GM12878 (cell line): ENCODE data around the gene PAM. TPM values are rescaled to one million over a fixed set of nuclear protein-coding genes. Genes with fewer than 3 reads are reported as not detected.

Source experiments
- ATAC-seq: fragments of 200-7000 bp; cut with Tn5 transposase; 3 replicates; pipeline ENCODE4 v1.9.1; 2020; ENCODE audit warnings: mild to moderate bottlenecking, moderate library complexity
- BruUV-seq: library from RNA; stranded (reverse); fragments of 400-500 nt; replicated peaks from 2 replicates; lab custom pipeline; 2021; lab: Mats Ljungman, UMichigan
- CTCF ChIA-PET: fragments of 300-600 bp; sonication (Branson Sonifier 250); formaldehyde crosslinking; extraction: SDS; loops from one replicate; lab custom pipeline; 2021; ENCODE audit warnings: inconsistent platforms; lab: Yijun Ruan, JAX
- POLR2A ChIA-PET: fragments of 350-600 bp; formaldehyde crosslinking; extraction: SDS; loops from one replicate; lab custom pipeline; 2021; ENCODE audit warnings: inconsistent platforms; lab: Charles Lee
- RAD21 ChIA-PET: fragments of 300-600 bp; sonication (Branson Sonifier 250); formaldehyde crosslinking; loops from one replicate; lab custom pipeline; 2023; ENCODE audit warnings: antibody characterized with exemption; ENCODE audit not compliant: unreplicated experiment; lab: Charles Lee
- SMC1A ChIA-PET: fragments of 300-600 bp; sonication (Branson Sonifier 250); formaldehyde crosslinking; loops from one replicate; lab custom pipeline; 2023; ENCODE audit not compliant: unreplicated experiment, uncharacterized antibody; lab: Charles Lee
- DNase-seq: peaks from one replicate; pipeline ENCODE4 v3.0.0-alpha.2; 2011; ENCODE audit warnings: low read depth, low spot score
- FAIRE-seq: peaks from 3 replicates; lab custom pipeline; 2011; peaks lifted over from hg19 to GRCh38; lab: Jason Lieb, UNC
- H2AFZ ChIP-seq: 2 replicates; pipeline ENCODE4 v1.6.0; 2011; ENCODE audit warnings: low read depth, low read length, control low read depth; ENCODE audit not compliant: control insufficient read depth
- H3K27ac ChIP-seq: 2 replicates; pipeline ENCODE4 v1.5.1; 2011; ENCODE audit warnings: control low read depth; ENCODE audit not compliant: control insufficient read depth, insufficient read depth
- H3K27me3 ChIP-seq, 2 experiments: replicated peaks in 1 of 2; 2 replicates each; pipeline versions ENCODE4 v1.6.0 to v1.6.1; 2011; ENCODE audit warnings: low read length in 1 of 2; ENCODE audit not compliant: control insufficient read depth in 2 of 2, insufficient read depth in 2 of 2
- H3K36me3 ChIP-seq, 2 experiments: 2 replicates each; pipeline ENCODE4 v1.5.1; 2011; ENCODE audit warnings: low read length in 1 of 2; ENCODE audit not compliant: control insufficient read depth in 2 of 2, insufficient read depth in 2 of 2
- H3K4me1 ChIP-seq: 2 replicates; pipeline ENCODE4 v1.6.1; 2011; ENCODE audit warnings: mild to moderate bottlenecking, low read length, moderate library complexity, mixed read lengths; ENCODE audit not compliant: control insufficient read depth, insufficient read depth
- H3K4me2 ChIP-seq: 2 replicates; pipeline ENCODE4 v1.6.0; 2011; ENCODE audit warnings: control low read depth; ENCODE audit not compliant: control insufficient read depth, insufficient read depth
- H3K4me3 ChIP-seq: fragments of 200-600 bp; sonication (generic); 2 replicates; pipeline ENCODE4 v1.5.1; 2016
- H3K79me2 ChIP-seq: 2 replicates; pipeline ENCODE4 v1.6.0; 2011; ENCODE audit warnings: low read length; ENCODE audit not compliant: control insufficient read depth, insufficient read depth
- H3K9ac ChIP-seq: 2 replicates; pipeline ENCODE4 v1.8.0; 2011; ENCODE audit warnings: low read length, control low read depth, mixed read lengths; ENCODE audit not compliant: control insufficient read depth, insufficient read depth
- H3K9me3 ChIP-seq: replicated peaks from 3 replicates; pipeline ENCODE4 v1.5.1; 2011; ENCODE audit warnings: mild to moderate bottlenecking, low read length; ENCODE audit not compliant: control insufficient read depth, insufficient read depth
- H4K20me1 ChIP-seq: 2 replicates; pipeline ENCODE4 v1.6.0; 2011; ENCODE audit not compliant: control insufficient read depth, insufficient read depth
- BACH1 ChIP-seq: fragments of 450-650 bp; IDR thresholded peaks from 2 replicates; pipeline ENCODE4 v1.6.1; 2017; ENCODE audit warnings: mild to moderate bottlenecking, borderline replicate concordance
- EED ChIP-seq: sonication (generic); IDR thresholded peaks from 2 replicates; pipeline ENCODE4 v1.6.1; 2016; ENCODE audit warnings: antibody characterized with exemption, low read depth
- EGR1 ChIP-seq, 2 experiments: IDR thresholded peaks; 1 replicate in 1 of 2; 2 replicates in 1 of 2; pipeline ENCODE4 v1.6.1; 2011 to 2012; ENCODE audit warnings: low read depth in 2 of 2, low read length in 2 of 2, borderline replicate concordance in 1 of 2, mild to moderate bottlenecking in 1 of 2, moderate library complexity in 1 of 2
- EP300 ChIP-seq, 2 experiments: fragments of 150-350 bp in 1 of 2; IDR thresholded peaks; 2 replicates each; pipeline ENCODE4 v1.6.1; 2011 to 2012; ENCODE audit warnings: low read depth in 2 of 2, low read length in 2 of 2, borderline replicate concordance in 1 of 2, improper control_type of control experiment in 1 of 2, inconsistent platforms in 1 of 2; ENCODE audit not compliant: control insufficient read depth in 1 of 2
- ESRRA ChIP-seq: IDR thresholded peaks from 2 replicates; pipeline ENCODE4 v1.6.1; 2012; ENCODE audit warnings: mild to moderate bottlenecking, low read length, improper control_type of control experiment
- IKZF2 ChIP-seq, 2 experiments: fragments of 450-650 bp; IDR thresholded peaks; 2 replicates each; pipeline ENCODE4 v1.6.1; 2017; ENCODE audit warnings: mild to moderate bottlenecking in 2 of 2, moderate library complexity in 2 of 2
- JUND ChIP-seq: IDR thresholded peaks from 2 replicates; pipeline ENCODE4 v1.6.1; 2012; ENCODE audit warnings: low read depth, mild to moderate bottlenecking, low read length, improper control_type of control experiment, moderate library complexity
- RCOR1 ChIP-seq: conservative IDR thresholded peaks from 2 replicates; pipeline ENCODE4 v1.6.1; 2012; ENCODE audit warnings: low read depth, low read length, improper control_type of control experiment
- RELA ChIP-seq: fragments of 450-650 bp; IDR thresholded peaks from 2 replicates; pipeline ENCODE4 v1.8.0; 2014; ENCODE audit warnings: borderline replicate concordance; ENCODE audit not compliant: partially characterized antibody
- SMARCA5 ChIP-seq: fragments of 450-650 bp; IDR thresholded peaks from 2 replicates; pipeline ENCODE4 v1.6.1; 2017; ENCODE audit warnings: mild to moderate bottlenecking
- SP1 ChIP-seq: IDR thresholded peaks from one replicate; pipeline ENCODE4 v1.6.1; 2011; ENCODE audit warnings: low read depth, low read length
- TCF7 ChIP-seq: IDR thresholded peaks from 2 replicates; pipeline ENCODE4 v1.6.1; 2014; ENCODE audit warnings: antibody characterized with exemption, borderline replicate concordance
- ZSCAN29 ChIP-seq: fragments of 450-650 bp; IDR thresholded peaks from 2 replicates; pipeline ENCODE4 v1.6.1; 2017; ENCODE audit warnings: mild to moderate bottlenecking, moderate library complexity
- WGBS: methylation state at CpG from one replicate; pipeline ENCODE4 v1.1.6; 2016; ENCODE audit warnings: low lambda C conversion rate; ENCODE audit not compliant: insufficient replicate concordance, insufficient coverage; ENCODE audit errors: missing lambda C conversion rate; 5-methylcytosine and 5-hydroxymethylcytosine counted together
- in situ Hi-C: fragments of 300-500 bp; cut with MboI; formaldehyde crosslinking; loops from 9 replicates; pipeline ENCODE4 v1.14.3; 2018; ENCODE audit warnings: mixed read lengths
- intact Hi-C: fragments of 100-400 bp; cut with micrococcal nuclease; formaldehyde crosslinking; loops from one replicate; pipeline ENCODE4 v1.14.2; 2022; ENCODE audit not compliant: unreplicated experiment
- polyA plus RNA-seq, 11 experiments: library from polyadenylated mRNA; depleted of rRNA in 4 of 11; unstranded in 6 of 11; stranded (reverse) in 5 of 11; fragments of >200 nt; fragmentation: Nextera tagmentation in 4 of 11; fragmentation: Illumina TruSeq in 1 of 11; extraction: Ambion mirVana in 4 of 11; extraction: Trizol in 1 of 11; gene quantifications; 1 replicate in 1 of 11; 2 replicates in 10 of 11; pipeline versions ENCODE4 v1.2.1 to v1.2.3, GENCODE V29; 2011 to 2016; ENCODE audit warnings: inconsistent platforms in 2 of 11, missing spikeins in 2 of 11, low read depth in 1 of 11
- total RNA-seq, 4 experiments: library from RNA; depleted of rRNA in 3 of 4; stranded (reverse); fragments of >200 nt in 3 of 4; fragmentation: Illumina TruSeq in 1 of 4; extraction: Trizol in 1 of 4; gene quantifications; 2 replicates each; pipeline versions ENCODE4 v1.2.1 to v1.2.3, GENCODE V29; 2013 to 2021
- TF ChIP-seq, protein P1 (sequence below): fragments of 450-650 bp; conservative IDR thresholded peaks from 2 replicates; pipeline ENCODE4 v1.6.1; 2017; ENCODE audit warnings: mild to moderate bottlenecking, moderate library complexity
- TF ChIP-seq, protein P2 (sequence below): IDR thresholded peaks from 2 replicates; pipeline ENCODE4 v1.6.1; 2011; ENCODE audit warnings: borderline replicate concordance, low read depth, mild to moderate bottlenecking, moderate library complexity, mixed read lengths, low read length; ENCODE audit not compliant: insufficient read depth; ENCODE audit errors: extremely low read length
- TF ChIP-seq, protein P3 (sequence below): fragments of 450-650 bp; IDR thresholded peaks from 2 replicates; pipeline ENCODE4 v1.6.1; 2016; ENCODE audit warnings: mild to moderate bottlenecking
- TF ChIP-seq, protein P4 (sequence below): IDR thresholded peaks from 2 replicates; pipeline ENCODE4 v1.6.1; 2011; ENCODE audit warnings: borderline replicate concordance, low read depth, mild to moderate bottlenecking, moderate library complexity, low read length; ENCODE audit not compliant: insufficient read depth, poor library complexity, severe bottlenecking

Gene PAM
- total and polyA plus RNA-seq, 10 of the 15 experiments (the other 5 are each of a cell fraction or from before 2014, with no cell fraction given), result 5.5 to 72.5 (median 15.4) TPM

DNA sequence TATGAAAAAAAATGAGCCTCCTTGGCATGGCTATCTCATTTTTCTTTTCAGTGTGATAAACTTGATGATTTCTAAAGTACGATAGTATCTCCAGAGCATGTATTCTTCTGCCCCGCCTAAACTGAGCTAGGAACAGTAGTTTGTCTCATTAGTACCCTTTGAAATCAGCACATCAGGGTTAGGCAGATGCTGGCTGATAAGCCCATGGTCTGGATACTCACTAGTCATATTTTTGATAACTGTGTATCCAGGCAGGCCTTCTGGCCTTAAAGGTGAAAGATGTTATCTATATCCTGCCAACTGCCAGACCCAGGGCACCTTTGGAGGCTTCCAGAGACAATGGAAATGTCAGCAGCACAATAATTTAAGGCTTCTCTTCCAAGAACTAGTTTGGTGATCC lies 261.1 kb downstream of the PAM start:
- no TSS peak for BruUV-seq
- Histone ChIP-seq H3K79me2 (no peaks in the 10 kb centered on the region), H4K20me1 (no peaks in the 10 kb centered on the region), H3K9me3 (no peaks in the 10 kb centered on the region; the same call in 2 of the 3 replicates), H3K27me3 (no peaks in the 10 kb centered on the region), H3K4me2 (no peak overlapping the region), H3K27ac (no peak overlapping the region), H3K4me1 (no peaks in the 10 kb centered on the region), H3K36me3 (peaks cover 0 to 2% of the 10 kb centered on the region in 2 experiments; a peak in 1 of 4 replicates), H2AFZ (no peak overlapping the region), H3K4me3 (no peak overlapping the region), H3K9ac (no peak overlapping the region)
- TF ChIP-seq, protein P1, sequence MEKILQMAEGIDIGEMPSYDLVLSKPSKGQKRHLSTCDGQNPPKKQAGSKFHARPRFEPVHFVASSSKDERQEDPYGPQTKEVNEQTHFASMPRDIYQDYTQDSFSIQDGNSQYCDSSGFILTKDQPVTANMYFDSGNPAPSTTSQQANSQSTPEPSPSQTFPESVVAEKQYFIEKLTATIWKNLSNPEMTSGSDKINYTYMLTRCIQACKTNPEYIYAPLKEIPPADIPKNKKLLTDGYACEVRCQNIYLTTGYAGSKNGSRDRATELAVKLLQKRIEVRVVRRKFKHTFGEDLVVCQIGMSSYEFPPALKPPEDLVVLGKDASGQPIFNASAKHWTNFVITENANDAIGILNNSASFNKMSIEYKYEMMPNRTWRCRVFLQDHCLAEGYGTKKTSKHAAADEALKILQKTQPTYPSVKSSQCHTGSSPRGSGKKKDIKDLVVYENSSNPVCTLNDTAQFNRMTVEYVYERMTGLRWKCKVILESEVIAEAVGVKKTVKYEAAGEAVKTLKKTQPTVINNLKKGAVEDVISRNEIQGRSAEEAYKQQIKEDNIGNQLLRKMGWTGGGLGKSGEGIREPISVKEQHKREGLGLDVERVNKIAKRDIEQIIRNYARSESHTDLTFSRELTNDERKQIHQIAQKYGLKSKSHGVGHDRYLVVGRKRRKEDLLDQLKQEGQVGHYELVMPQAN, result no peak
- TF ChIP-seq ESRRA (no peak), JUND (no peak), RELA (no peak), SMARCA5 (no peak), ZSCAN29 (no peak), IKZF2 (IDR thresholded peaks at IDR 0.05) (no peak), EP300 (IDR thresholded peaks at IDR 0.05; ENCODE audit: borderline replicate concordance in 1 of 2, control insufficient read depth in 1 of 2, low read depth in 2 of 2, low read length in 2 of 2) (no peak), BACH1 (no peak), RCOR1 (no peak), EGR1 (IDR thresholded peaks at IDR 0.05; ENCODE audit: borderline replicate concordance in 1 of 2, low read depth in 2 of 2, low read length in 2 of 2) (no peak), TCF7 (no peak), SP1 (no peak), EED (no peak)
- TF ChIP-seq, protein P2, sequence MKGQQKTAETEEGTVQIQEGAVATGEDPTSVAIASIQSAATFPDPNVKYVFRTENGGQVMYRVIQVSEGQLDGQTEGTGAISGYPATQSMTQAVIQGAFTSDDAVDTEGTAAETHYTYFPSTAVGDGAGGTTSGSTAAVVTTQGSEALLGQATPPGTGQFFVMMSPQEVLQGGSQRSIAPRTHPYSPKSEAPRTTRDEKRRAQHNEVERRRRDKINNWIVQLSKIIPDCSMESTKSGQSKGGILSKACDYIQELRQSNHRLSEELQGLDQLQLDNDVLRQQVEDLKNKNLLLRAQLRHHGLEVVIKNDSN, result no peak
- TF ChIP-seq, protein P3, sequence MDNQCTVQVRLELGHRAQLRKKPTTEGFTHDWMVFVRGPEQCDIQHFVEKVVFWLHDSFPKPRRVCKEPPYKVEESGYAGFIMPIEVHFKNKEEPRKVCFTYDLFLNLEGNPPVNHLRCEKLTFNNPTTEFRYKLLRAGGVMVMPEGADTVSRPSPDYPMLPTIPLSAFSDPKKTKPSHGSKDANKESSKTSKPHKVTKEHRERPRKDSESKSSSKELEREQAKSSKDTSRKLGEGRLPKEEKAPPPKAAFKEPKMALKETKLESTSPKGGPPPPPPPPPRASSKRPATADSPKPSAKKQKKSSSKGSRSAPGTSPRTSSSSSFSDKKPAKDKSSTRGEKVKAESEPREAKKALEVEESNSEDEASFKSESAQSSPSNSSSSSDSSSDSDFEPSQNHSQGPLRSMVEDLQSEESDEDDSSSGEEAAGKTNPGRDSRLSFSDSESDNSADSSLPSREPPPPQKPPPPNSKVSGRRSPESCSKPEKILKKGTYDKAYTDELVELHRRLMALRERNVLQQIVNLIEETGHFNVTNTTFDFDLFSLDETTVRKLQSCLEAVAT, result no peak
- TF ChIP-seq, protein P4, sequence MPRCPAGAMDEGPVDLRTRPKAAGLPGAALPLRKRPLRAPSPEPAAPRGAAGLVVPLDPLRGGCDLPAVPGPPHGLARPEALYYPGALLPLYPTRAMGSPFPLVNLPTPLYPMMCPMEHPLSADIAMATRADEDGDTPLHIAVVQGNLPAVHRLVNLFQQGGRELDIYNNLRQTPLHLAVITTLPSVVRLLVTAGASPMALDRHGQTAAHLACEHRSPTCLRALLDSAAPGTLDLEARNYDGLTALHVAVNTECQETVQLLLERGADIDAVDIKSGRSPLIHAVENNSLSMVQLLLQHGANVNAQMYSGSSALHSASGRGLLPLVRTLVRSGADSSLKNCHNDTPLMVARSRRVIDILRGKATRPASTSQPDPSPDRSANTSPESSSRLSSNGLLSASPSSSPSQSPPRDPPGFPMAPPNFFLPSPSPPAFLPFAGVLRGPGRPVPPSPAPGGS, result no peak
- ChIA-PET SMC1A (no interaction called here), POLR2A (no interaction called here), CTCF (no interaction called here), RAD21 (no interaction called here)
- ATAC-seq (no peak), DNase-seq (no peak), FAIRE-seq (no peak)
- in situ Hi-C loops (no loop called here), intact Hi-C loops (no loop called here)
- WGBS, result 89% methylated on average over 2 of the region's 2 CpGs
